Tibial artery (tissue), 4 donors: ENCODE results near the gene PSMB1.

ENCODE experiments used
- DNase-seq, 2 donors: peaks; one replicate each; pipeline ENCODE4 v3.0.0-alpha.2; 2019
- H3K27ac ChIP-seq, 2 donors: fragments of 200-600 bp; sonication (generic) in 1 of 2; 1 replicate in 1 of 2; 2 replicates in 1 of 2; pipeline ENCODE4 v1.5.1; 2018 to 2019; ENCODE audit warnings: mild to moderate bottlenecking in 1 of 2
- H3K27me3 ChIP-seq, 2 donors: fragments of 200-600 bp; sonication (generic) in 1 of 2; one replicate each; pipeline versions ENCODE4 v1.5.1 to v1.6.0; 2016 to 2019
- H3K36me3 ChIP-seq, 3 donors: fragments of 200-600 bp; sonication (generic) in 2 of 3; one replicate each; pipeline ENCODE4 v1.5.1; 2016 to 2019; ENCODE audit warnings: mild to moderate bottlenecking in 2 of 3
- H3K4me1 ChIP-seq, 4 donors: fragments of 200-600 bp; sonication (generic) in 2 of 4; 1 replicate in 3 of 4; 2 replicates in 1 of 4; pipeline ENCODE4 v1.5.1; 2016 to 2019
- H3K4me3 ChIP-seq, 2 donors: fragments of 200-600 bp; sonication (generic) in 1 of 2; 1 replicate in 1 of 2; 2 replicates in 1 of 2; pipeline ENCODE4 v1.5.1; 2018 to 2019; ENCODE audit warnings: mild to moderate bottlenecking in 2 of 2
- H3K9me3 ChIP-seq, 3 donors: fragments of 200-600 bp; sonication (generic) in 1 of 3; one replicate each; pipeline ENCODE4 v1.5.1; 2016 to 2019
- intact Hi-C: fragments of 100-400 bp; cut with DNase I; formaldehyde crosslinking; loops from one replicate; pipeline ENCODE4 v1.15.0; 2023; ENCODE audit warnings: low total_unique reads
- TF ChIP-seq, protein P1 (sequence below), 2 experiments: fragments of 200-600 bp in 1 of 2; fragments of 450-650 bp in 1 of 2; IDR thresholded peaks; one replicate each; pipeline ENCODE4 v1.5.1; 2017 to 2019; ENCODE audit warnings: antibody characterized with exemption in 2 of 2, mild to moderate bottlenecking in 1 of 2, moderate library complexity in 1 of 2

Gene PSMB1

GRCh38 chr6:170564936-170565530 lies 11.9 kb upstream of the PSMB1 start:
- intact Hi-C loops = no loop called here
- no peaks in the 10 kb centered on the region for H3K4me1 ChIP-seq
- no peak for DNase-seq
- H3K36me3 ChIP-seq = peaks cover 59 to 85% (median 79%) of the 10 kb centered on the region in 3 donors
- no peak overlapping the region for H3K27ac ChIP-seq
- H3K9me3 ChIP-seq = no peaks in the 10 kb centered on the region
- H3K4me3 ChIP-seq = no peak overlapping the region
- TF ChIP-seq, protein P1, sequence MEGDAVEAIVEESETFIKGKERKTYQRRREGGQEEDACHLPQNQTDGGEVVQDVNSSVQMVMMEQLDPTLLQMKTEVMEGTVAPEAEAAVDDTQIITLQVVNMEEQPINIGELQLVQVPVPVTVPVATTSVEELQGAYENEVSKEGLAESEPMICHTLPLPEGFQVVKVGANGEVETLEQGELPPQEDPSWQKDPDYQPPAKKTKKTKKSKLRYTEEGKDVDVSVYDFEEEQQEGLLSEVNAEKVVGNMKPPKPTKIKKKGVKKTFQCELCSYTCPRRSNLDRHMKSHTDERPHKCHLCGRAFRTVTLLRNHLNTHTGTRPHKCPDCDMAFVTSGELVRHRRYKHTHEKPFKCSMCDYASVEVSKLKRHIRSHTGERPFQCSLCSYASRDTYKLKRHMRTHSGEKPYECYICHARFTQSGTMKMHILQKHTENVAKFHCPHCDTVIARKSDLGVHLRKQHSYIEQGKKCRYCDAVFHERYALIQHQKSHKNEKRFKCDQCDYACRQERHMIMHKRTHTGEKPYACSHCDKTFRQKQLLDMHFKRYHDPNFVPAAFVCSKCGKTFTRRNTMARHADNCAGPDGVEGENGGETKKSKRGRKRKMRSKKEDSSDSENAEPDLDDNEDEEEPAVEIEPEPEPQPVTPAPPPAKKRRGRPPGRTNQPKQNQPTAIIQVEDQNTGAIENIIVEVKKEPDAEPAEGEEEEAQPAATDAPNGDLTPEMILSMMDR (IDR thresholded peaks at IDR 0.05) = no peak
- H3K27me3 ChIP-seq = no peaks in the 10 kb centered on the region

- DNase-seq = no peak
- no peak overlapping the region for H3K27ac ChIP-seq
- intact Hi-C loops = no loop called here
- no peak overlapping the region for H3K4me3 ChIP-seq
- peaks cover 34 to 86% (median 51%) of the 10 kb centered on the region in 3 donors for H3K36me3 ChIP-seq
- H3K9me3 ChIP-seq = no peaks in the 10 kb centered on the region
- no peaks in the 10 kb centered on the region for H3K4me1 ChIP-seq
- TF ChIP-seq, protein P1 (IDR thresholded peaks at IDR 0.05) = no peak
- H3K27me3 ChIP-seq = no peaks in the 10 kb centered on the region
Observed at GRCh38 chr6:170561555-170561954, 8.4 kb upstream of the PSMB1 start.

- H3K27me3 ChIP-seq = no peaks in the 10 kb centered on the region
- peaks cover 0 to 34% (median 0%) of the 10 kb centered on the region in 3 donors for H3K36me3 ChIP-seq
- no peaks in the 10 kb centered on the region for H3K9me3 ChIP-seq
- H3K4me3 ChIP-seq = peak overlapping the region; percentile 94 to 96
- intact Hi-C loops = loop anchor here (10.0 kb wide), 1 partner anchor 831 kb away; the partner anchor contains the start of gene PHF10
- H3K4me1 ChIP-seq = peaks cover 0 to 37% (median 31%) of the 10 kb centered on the region in 4 donors
- H3K27ac ChIP-seq = peak overlapping the region in 1 of 2 donors; percentile 96
- no peak for DNase-seq
- TF ChIP-seq, protein P1 (IDR thresholded peaks at IDR 0.05) = no peak
Observed at GRCh38 chr6:170555305-170555704, 2.2 kb upstream of the PSMB1 start.

DNA sequence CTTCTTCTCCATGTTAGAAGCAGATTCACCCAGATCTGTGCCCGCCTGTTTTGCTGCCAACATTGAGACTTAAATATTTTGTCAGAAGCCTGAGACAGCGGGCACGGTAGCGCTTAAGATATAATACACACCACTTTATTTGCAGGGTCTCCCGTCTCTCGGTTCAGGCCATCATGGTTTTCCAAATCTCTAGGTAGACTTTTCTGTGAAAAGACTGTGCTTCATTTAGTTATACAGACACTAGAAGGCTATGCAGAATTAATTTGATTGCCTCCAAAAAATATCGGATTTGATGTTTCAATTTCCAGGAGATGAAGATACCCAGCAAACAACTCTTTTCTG lies 1.7 kb upstream of the PSMB1 start:
- Histone ChIP-seq H3K4me1 (peaks cover 0 to 42% (median 36%) of the 10 kb centered on the region in 4 donors), H3K4me3 (peak overlapping the region; percentile 94 to 96), H3K9me3 (no peaks in the 10 kb centered on the region), H3K27ac (peak overlapping the region; percentile 91 to 96), H3K36me3 (peaks cover 0 to 29% (median 0%) of the 10 kb centered on the region in 3 donors), H3K27me3 (no peaks in the 10 kb centered on the region)
- intact Hi-C loops = loop anchor here (10.0 kb wide), 1 partner anchor 830 kb away; the partner anchor contains the start of gene PHF10
- TF ChIP-seq, protein P1 (IDR thresholded peaks at IDR 0.05) = no peak
- no peak for DNase-seq

DNA sequence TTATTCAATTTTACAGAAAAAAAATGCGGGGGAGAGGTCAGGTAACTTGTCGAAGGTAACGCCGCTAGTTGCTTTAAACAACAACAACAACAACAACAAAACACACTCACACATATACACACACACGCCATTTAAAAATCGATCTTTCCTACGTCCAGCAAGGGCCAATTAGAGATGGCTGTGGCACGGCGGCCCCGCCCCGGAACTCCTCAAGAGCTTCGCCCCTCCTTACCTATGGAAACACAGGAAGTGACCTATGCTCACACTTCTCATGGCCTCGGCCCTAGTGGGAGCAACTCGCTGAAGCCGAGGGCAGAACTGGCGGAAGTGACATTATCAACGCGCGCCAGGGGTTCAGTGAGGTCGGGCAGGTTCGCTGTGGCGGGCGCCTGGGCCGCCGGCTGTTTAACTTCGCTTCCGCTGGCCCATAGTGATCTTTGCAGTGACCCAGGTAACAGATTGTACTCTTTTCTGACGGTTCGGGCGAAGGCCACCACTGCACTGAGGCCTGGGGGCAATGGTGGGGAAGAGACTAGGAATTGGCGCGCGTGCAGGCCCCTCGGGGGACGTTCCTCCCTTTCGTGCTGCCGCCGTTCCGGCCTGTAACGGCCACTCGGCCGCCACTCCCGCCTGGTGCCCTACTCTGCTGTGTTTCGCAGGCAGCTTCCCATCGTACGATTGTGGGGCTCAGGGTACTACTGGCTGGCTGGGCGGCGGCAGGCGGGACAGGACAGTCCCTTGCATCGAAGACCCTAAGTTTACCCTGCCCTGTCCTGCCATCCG lies 1.1 kb upstream of the PSMB1 start, which contains the start of gene TBP:
Gene TBP, plus strand, starts transcription at position 357 of the 783 bp plus-strand sequence. CDS start 2,661 bp downstream, outside the sequence.
- H3K27ac ChIP-seq = peak within 1 kb of the TSS; percentile 91 to 96
- peaks cover 0 to 48% (median 40%) of the 10 kb centered on the region in 4 donors for H3K4me1 ChIP-seq
- intact Hi-C loops = loop anchor here (10.0 kb wide), 1 partner anchor 829 kb away; the partner anchor contains the start of gene PHF10
- peak; percentile 98 to 99 for DNase-seq
- H3K9me3 ChIP-seq = no peaks in the 10 kb centered on the region
- no peaks in the 10 kb centered on the region for H3K27me3 ChIP-seq
- TF ChIP-seq, protein P1 (IDR thresholded peaks at IDR 0.05) = no peak
- peaks cover 0 to 23% (median 0%) of the 10 kb centered on the region in 3 donors for H3K36me3 ChIP-seq
- peak within 1 kb of the TSS; percentile 94 to 96 for H3K4me3 ChIP-seq
